ENCODE measurements around the gene KIF1B.

The KIF1B gene

DNA sequence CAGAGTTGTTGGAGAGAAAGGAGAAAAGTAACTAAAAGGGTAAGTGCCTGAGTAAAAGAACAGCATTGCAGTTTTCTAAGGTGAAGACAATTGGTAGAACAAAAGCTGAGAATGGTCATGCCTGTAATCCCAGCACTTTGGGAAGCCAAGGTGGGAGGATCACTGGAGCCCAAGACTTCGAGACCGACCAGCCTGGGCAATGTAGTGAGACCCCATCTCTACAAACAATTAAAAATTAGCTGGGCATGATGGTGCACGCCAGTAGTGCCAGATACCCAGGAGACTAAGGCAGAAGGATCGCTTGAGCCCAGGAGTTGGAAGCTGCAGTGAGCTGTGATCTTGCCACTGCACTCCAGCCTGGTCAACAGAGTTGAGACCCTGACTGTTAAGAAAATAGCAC lies 173.3 kb downstream of the KIF1B start:
- no peaks in the 10 kb centered on the region for H3K79me2 ChIP-seq
- no peak overlapping the region for H3K9ac ChIP-seq
- H3K27me3 ChIP-seq (ENCODE audit: control insufficient read depth, insufficient read depth, low read length) = no peaks in the 10 kb centered on the region
- H3K27ac ChIP-seq = no peak overlapping the region
- H2AFZ ChIP-seq = no peak overlapping the region
- no peak overlapping the region for H3K4me3 ChIP-seq (ENCODE audit: low read depth, low read length)
- no peaks in the 10 kb centered on the region for H3K4me1 ChIP-seq
- no peaks in the 10 kb centered on the region for H3K9me3 ChIP-seq (ENCODE audit: control insufficient read depth, low read length)
- TF ChIP-seq, protein P1, sequence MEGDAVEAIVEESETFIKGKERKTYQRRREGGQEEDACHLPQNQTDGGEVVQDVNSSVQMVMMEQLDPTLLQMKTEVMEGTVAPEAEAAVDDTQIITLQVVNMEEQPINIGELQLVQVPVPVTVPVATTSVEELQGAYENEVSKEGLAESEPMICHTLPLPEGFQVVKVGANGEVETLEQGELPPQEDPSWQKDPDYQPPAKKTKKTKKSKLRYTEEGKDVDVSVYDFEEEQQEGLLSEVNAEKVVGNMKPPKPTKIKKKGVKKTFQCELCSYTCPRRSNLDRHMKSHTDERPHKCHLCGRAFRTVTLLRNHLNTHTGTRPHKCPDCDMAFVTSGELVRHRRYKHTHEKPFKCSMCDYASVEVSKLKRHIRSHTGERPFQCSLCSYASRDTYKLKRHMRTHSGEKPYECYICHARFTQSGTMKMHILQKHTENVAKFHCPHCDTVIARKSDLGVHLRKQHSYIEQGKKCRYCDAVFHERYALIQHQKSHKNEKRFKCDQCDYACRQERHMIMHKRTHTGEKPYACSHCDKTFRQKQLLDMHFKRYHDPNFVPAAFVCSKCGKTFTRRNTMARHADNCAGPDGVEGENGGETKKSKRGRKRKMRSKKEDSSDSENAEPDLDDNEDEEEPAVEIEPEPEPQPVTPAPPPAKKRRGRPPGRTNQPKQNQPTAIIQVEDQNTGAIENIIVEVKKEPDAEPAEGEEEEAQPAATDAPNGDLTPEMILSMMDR (IDR thresholded peaks at IDR 0.05) = no peak
- H3K36me3 ChIP-seq (ENCODE audit: control insufficient read depth, insufficient read depth, low read length) = no peaks in the 10 kb centered on the region
- no peak overlapping the region for H3K4me2 ChIP-seq (ENCODE audit: low read length)

DNA sequence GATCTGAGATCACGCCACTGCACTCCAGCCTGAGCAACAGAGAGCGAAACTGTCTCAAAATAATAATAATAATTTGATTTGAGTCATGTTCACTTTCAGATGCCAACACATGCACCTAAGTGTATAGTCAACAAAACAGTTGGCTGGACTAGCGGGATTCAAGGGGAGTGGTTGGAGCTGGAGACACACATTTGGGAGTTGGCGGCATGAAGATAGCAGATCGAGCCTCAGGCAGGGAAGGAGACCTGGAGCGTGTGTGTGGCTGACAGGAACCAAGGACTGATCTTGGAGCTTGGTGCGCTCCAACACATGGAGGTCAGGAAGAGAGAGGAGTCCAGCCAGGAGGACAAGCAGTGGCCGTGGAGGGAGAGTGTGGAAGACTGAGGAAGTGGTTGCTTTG lies 173.8 kb downstream of the KIF1B start:
- TF ChIP-seq, protein P1 (IDR thresholded peaks at IDR 0.05) = no peak
- H3K27ac ChIP-seq = no peak overlapping the region

DNA sequence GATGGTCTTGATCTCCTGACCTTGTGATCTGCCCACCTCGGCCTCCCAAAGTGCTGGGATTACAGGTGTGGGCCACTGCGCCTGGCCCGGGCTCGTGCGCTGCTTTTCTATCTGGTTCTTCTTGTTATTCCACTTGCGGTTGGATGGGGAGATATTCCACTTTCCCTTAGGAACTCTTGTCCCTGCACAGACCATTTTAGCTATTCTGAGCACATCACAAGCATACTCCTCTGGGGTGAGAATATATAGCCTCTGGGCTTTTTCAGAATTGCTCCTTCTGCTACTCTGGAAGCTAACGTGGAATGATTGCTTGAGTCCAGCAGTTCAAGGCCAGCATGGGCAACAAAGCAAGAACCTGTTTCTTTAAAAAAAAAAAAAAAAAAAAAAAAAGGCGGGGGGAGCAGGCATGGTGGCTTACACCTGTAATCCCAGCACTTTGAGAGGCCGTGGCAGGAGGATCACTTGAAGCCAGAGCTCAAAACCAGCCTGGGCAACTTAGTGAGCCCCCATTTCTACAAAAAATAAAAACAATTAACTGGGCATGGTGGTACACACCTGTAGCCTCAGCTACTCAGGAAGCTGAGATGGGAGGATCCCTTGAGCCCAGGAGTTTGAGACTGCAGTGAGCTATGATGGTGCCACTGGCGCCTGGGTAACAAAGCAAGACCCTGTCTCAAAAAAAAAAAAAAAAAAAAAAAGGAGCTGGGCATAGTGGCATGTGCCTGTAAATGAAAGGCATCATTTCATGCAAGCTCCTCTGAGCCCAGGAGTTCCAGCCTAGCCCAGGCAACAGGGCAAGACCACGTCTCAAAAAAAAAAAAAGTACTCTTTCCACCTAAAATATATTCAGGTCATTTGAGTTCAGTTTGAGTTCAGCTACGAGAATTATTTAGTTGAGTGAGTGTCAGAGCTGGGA lies 176.6 kb downstream of the KIF1B start:
- TF ChIP-seq, protein P1 (IDR thresholded peaks at IDR 0.05) = no peak
- H3K79me2 ChIP-seq = no peaks in the 10 kb centered on the region
- no peak overlapping the region for H3K4me3 ChIP-seq (ENCODE audit: low read depth, low read length)
- H3K4me1 ChIP-seq = no peaks in the 10 kb centered on the region
- H3K4me2 ChIP-seq (ENCODE audit: low read length) = peak overlapping the region; percentile 7
- H3K9ac ChIP-seq = no peak overlapping the region
- no peaks in the 10 kb centered on the region for H3K27me3 ChIP-seq (ENCODE audit: control insufficient read depth, insufficient read depth, low read length)
- H3K27ac ChIP-seq = no peak overlapping the region
- no peaks in the 10 kb centered on the region for H3K36me3 ChIP-seq (ENCODE audit: control insufficient read depth, insufficient read depth, low read length)
- no peak overlapping the region for H2AFZ ChIP-seq
- H3K9me3 ChIP-seq (ENCODE audit: control insufficient read depth, low read length) = no peaks in the 10 kb centered on the region

More for the DNA sequence above, 173.8 kb downstream of the KIF1B start:
- H3K9ac ChIP-seq = no peak overlapping the region
- no peak overlapping the region for H3K4me2 ChIP-seq (ENCODE audit: low read length)
- no peak overlapping the region for H3K4me3 ChIP-seq (ENCODE audit: low read depth, low read length)
- no peaks in the 10 kb centered on the region for H3K4me1 ChIP-seq
- no peak overlapping the region for H2AFZ ChIP-seq
- H3K27me3 ChIP-seq (ENCODE audit: control insufficient read depth, insufficient read depth, low read length) = no peaks in the 10 kb centered on the region
- H3K36me3 ChIP-seq (ENCODE audit: control insufficient read depth, insufficient read depth, low read length) = no peaks in the 10 kb centered on the region
- no peaks in the 10 kb centered on the region for H3K79me2 ChIP-seq
- no peaks in the 10 kb centered on the region for H3K9me3 ChIP-seq (ENCODE audit: control insufficient read depth, low read length)

DNA sequence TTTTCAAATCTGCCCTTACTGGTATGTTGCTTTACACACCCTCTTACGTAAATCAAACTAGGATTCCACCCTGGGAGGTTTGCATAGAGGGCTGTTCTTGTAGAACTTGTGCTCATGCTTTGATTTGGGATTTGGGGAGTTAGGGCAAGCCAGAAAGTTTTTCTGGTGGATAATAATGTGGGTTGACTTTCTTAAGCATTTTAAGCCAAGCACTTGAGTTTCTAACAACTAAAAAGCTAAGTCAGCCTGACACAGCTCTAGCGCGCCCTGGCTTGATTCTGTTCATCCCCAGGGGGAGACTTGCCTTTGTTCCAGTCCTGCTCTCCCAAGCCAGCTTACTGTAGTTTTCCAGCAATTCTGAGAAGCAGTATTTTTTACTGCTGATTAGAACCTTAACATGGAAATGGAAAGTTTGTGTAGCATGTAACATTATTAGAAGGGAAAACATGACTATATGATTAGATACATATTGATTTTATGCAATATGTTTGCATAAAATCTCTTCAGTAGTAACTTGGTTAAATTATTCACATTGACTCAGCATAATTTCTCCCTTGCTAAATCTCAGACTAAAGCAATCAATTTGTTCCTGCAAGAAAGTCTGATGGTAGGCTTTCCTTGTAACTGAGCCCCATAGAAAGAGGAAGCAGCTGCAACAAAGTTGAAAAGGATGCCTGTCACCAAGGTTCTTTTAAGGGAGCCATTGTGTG lies 177.5 kb downstream of the KIF1B start:
- Histone ChIP-seq H3K4me3 (ENCODE audit: low read depth, low read length) (no peak overlapping the region), H2AFZ (no peak overlapping the region), H3K9me3 (ENCODE audit: control insufficient read depth, low read length) (no peaks in the 10 kb centered on the region), H3K4me2 (ENCODE audit: low read length) (peak overlapping the region; percentile 7), H3K79me2 (no peaks in the 10 kb centered on the region), H3K36me3 (ENCODE audit: control insufficient read depth, insufficient read depth, low read length) (no peaks in the 10 kb centered on the region), H3K27me3 (ENCODE audit: control insufficient read depth, insufficient read depth, low read length) (no peaks in the 10 kb centered on the region), H3K9ac (no peak overlapping the region), H3K27ac (no peak overlapping the region), H3K4me1 (no peaks in the 10 kb centered on the region)
- TF ChIP-seq, protein P1 (IDR thresholded peaks at IDR 0.05) = no peak
